ENCODE measurements around the gene MOCS1.

The MOCS1 gene

DNA sequence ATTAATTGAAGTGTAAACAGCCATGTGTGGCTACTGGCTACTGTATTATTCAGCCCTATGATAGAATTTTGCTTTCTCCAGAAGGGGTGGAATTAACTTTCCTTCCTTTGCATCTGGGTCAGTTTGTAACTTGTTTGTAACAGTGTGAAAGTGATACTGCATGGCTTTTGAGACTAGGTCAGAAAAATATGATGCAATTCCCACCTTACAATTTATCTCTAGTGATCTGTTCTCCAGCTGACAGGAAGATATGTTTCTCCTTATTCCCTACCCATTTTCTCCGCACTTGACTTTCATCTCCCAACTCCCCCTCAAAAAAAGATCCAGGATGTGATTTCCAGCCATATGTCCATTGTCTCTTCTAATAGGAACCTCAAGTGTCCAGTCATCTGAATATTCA lies 2.6 kb upstream of the MOCS1 start:
- Histone ChIP-seq H3K36me3 (ENCODE audit: control insufficient read depth, insufficient read depth, low read length) (no peaks in the 10 kb centered on the region), H3K27ac (ENCODE audit: insufficient read depth, low read length, poor library complexity, severe bottlenecking) (no peak overlapping the region), H3K27me3 (replicated peaks; ENCODE audit: control insufficient read depth, insufficient read depth, low read length, poor library complexity, severe bottlenecking) (no peaks in the 10 kb centered on the region), H3K4me3 (ENCODE audit: insufficient read depth, low read depth, low read length, poor library complexity, severe bottlenecking) (no peak overlapping the region), H3K4me1 (ENCODE audit: control insufficient read depth, insufficient read depth, low read length, poor library complexity, severe bottlenecking) (no peaks in the 10 kb centered on the region), H3K9me3 (ENCODE audit: control insufficient read depth, low read length) (no peaks in the 10 kb centered on the region)
- DNase-seq, result no peak

DNA sequence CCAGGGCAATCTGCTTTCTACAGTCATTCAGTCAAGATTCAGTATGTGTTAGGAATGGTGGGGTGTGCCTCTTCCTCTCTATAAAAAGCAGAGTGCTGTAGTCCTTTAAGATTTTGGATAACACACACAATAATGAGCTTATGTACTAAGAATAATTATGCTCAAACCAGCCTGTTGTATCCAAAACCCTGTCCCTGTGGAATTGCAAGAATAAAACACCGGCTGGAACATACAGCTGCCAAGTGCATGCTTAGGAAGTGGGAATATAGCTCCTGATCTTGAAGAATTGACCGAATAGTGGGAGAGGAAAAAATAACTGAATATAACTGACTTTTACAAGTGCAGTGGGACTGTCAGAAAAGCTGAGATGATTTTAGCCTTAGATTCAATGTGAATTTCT lies 979 bp upstream of the MOCS1 start:
- Histone ChIP-seq H3K27me3 (replicated peaks; ENCODE audit: control insufficient read depth, insufficient read depth, low read length, poor library complexity, severe bottlenecking) (no peaks in the 10 kb centered on the region), H3K9me3 (ENCODE audit: control insufficient read depth, low read length) (no peaks in the 10 kb centered on the region), H3K27ac (ENCODE audit: insufficient read depth, low read length, poor library complexity, severe bottlenecking) (no peak overlapping the region), H3K36me3 (ENCODE audit: control insufficient read depth, insufficient read depth, low read length) (no peaks in the 10 kb centered on the region), H3K4me1 (ENCODE audit: control insufficient read depth, insufficient read depth, low read length, poor library complexity, severe bottlenecking) (no peaks in the 10 kb centered on the region), H3K4me3 (ENCODE audit: insufficient read depth, low read depth, low read length, poor library complexity, severe bottlenecking) (no peak overlapping the region)
- no peak for DNase-seq

DNA sequence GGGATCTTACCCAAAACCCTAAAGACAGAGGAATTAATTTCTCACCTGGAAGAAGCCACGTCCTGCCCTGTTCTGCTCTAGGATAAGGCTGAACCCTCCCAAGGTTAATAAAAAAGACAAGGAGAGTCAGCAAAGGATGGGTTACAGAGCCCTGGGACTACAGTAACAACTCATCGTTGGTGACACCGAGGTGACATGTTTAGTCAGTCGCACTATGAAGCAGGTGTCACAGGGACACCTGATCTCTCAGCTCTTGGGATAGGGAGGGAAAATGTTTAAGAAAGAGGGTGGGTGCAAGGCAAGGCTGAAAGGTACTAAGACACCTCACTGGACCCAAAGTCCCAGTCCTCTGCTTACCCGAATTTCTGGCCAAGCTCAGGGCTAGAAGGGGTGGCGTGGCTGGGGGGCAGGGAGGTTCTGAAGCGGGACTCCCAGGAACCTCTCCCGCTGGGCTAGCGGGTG lies 562 bp downstream of the MOCS1 start:
- H3K4me3 ChIP-seq (ENCODE audit: insufficient read depth, low read depth, low read length, poor library complexity, severe bottlenecking), result peak overlapping the region; percentile 31
- no peak for DNase-seq
- no peak overlapping the region for H3K27ac ChIP-seq (ENCODE audit: insufficient read depth, low read length, poor library complexity, severe bottlenecking)
- H3K4me1 ChIP-seq (ENCODE audit: control insufficient read depth, insufficient read depth, low read length, poor library complexity, severe bottlenecking), result no peaks in the 10 kb centered on the region
- H3K36me3 ChIP-seq (ENCODE audit: control insufficient read depth, insufficient read depth, low read length), result no peaks in the 10 kb centered on the region
- no peaks in the 10 kb centered on the region for H3K27me3 ChIP-seq (replicated peaks; ENCODE audit: control insufficient read depth, insufficient read depth, low read length, poor library complexity, severe bottlenecking)
- H3K9me3 ChIP-seq (ENCODE audit: control insufficient read depth, low read length), result no peaks in the 10 kb centered on the region

DNA sequence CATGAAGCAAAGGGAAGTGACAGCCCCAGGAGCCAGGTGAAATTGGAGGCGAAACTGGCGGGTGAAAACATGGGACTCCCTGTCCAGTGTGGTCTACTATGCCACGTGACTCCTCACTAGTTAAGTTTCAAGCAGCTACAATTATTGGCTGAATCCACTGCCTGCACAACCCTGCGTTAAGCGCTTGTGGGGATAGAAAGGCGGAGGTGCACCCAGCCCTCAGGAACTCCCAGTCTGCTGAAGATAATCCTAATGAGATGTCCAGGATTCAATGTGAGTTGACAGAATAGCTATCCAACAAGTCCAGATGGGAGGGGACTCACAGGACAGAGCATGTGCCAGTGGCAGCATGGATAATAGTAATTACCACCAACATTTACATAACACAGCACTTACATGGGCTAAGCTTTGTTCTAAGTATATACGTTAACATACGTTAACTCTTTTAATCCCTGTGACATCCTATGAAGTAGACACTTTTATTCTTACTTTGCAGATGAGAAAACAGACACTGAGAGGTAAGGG lies 1.8 kb downstream of the MOCS1 start:
- no peaks in the 10 kb centered on the region for H3K9me3 ChIP-seq (ENCODE audit: control insufficient read depth, low read length)
- H3K36me3 ChIP-seq (ENCODE audit: control insufficient read depth, insufficient read depth, low read length), result no peaks in the 10 kb centered on the region
- no peaks in the 10 kb centered on the region for H3K4me1 ChIP-seq (ENCODE audit: control insufficient read depth, insufficient read depth, low read length, poor library complexity, severe bottlenecking)
- no peaks in the 10 kb centered on the region for H3K27me3 ChIP-seq (replicated peaks; ENCODE audit: control insufficient read depth, insufficient read depth, low read length, poor library complexity, severe bottlenecking)
- DNase-seq, result no peak
- no peak overlapping the region for H3K27ac ChIP-seq (ENCODE audit: insufficient read depth, low read length, poor library complexity, severe bottlenecking)
- H3K4me3 ChIP-seq (ENCODE audit: insufficient read depth, low read depth, low read length, poor library complexity, severe bottlenecking), result no peak overlapping the region

DNA sequence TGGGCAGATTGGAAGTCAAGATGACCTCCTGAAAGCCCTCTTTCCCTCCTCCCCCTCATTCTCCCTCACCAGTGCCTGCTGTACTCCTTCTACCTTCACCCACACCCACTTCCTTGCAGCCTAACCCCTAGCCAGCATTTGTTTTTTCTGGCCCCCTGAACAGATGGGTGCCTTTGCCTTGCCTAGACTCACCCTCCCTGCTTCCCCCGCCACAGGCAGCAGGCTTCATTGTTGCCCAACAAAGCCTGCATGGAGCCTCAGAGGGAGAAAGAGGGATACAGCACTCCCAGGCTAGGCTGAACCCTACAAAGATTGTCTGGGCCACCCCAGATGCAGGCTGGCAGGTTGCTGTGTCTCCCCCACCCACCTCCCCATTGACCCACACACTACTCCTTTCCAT lies 2.7 kb downstream of the MOCS1 start:
- H3K27me3 ChIP-seq (replicated peaks; ENCODE audit: control insufficient read depth, insufficient read depth, low read length, poor library complexity, severe bottlenecking), result no peaks in the 10 kb centered on the region
- H3K4me1 ChIP-seq (ENCODE audit: control insufficient read depth, insufficient read depth, low read length, poor library complexity, severe bottlenecking), result no peaks in the 10 kb centered on the region
- no peak overlapping the region for H3K4me3 ChIP-seq (ENCODE audit: insufficient read depth, low read depth, low read length, poor library complexity, severe bottlenecking)
- no peaks in the 10 kb centered on the region for H3K36me3 ChIP-seq (ENCODE audit: control insufficient read depth, insufficient read depth, low read length)
- no peak for DNase-seq
- no peak overlapping the region for H3K27ac ChIP-seq (ENCODE audit: insufficient read depth, low read length, poor library complexity, severe bottlenecking)
- H3K9me3 ChIP-seq (ENCODE audit: control insufficient read depth, low read length), result no peaks in the 10 kb centered on the region

DNA sequence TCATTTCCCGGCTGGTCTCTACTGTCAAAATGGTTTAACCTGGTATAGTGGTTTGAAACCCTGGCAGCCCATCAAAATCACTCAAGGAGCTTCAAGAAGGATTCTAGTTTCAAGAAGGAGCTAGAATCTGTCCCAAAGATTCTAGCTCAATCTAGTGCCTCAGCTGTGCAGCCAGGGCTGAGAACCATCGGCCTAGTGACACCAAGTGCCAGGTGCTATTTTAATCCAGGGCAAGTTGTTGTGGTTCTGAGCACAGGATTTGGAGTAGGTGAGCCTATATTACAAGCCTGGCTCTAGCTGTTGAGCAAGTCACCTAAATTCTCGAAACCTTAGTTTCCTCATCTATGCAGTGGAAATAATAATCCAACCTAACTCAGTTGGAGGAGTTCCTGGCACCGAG lies 3.7 kb downstream of the MOCS1 start:
- Histone ChIP-seq H3K36me3 (ENCODE audit: control insufficient read depth, insufficient read depth, low read length) (no peaks in the 10 kb centered on the region), H3K27me3 (replicated peaks; ENCODE audit: control insufficient read depth, insufficient read depth, low read length, poor library complexity, severe bottlenecking) (no peaks in the 10 kb centered on the region), H3K4me1 (ENCODE audit: control insufficient read depth, insufficient read depth, low read length, poor library complexity, severe bottlenecking) (no peaks in the 10 kb centered on the region), H3K4me3 (ENCODE audit: insufficient read depth, low read depth, low read length, poor library complexity, severe bottlenecking) (no peak overlapping the region), H3K27ac (ENCODE audit: insufficient read depth, low read length, poor library complexity, severe bottlenecking) (no peak overlapping the region), H3K9me3 (ENCODE audit: control insufficient read depth, low read length) (no peaks in the 10 kb centered on the region)
- no peak for DNase-seq

DNA sequence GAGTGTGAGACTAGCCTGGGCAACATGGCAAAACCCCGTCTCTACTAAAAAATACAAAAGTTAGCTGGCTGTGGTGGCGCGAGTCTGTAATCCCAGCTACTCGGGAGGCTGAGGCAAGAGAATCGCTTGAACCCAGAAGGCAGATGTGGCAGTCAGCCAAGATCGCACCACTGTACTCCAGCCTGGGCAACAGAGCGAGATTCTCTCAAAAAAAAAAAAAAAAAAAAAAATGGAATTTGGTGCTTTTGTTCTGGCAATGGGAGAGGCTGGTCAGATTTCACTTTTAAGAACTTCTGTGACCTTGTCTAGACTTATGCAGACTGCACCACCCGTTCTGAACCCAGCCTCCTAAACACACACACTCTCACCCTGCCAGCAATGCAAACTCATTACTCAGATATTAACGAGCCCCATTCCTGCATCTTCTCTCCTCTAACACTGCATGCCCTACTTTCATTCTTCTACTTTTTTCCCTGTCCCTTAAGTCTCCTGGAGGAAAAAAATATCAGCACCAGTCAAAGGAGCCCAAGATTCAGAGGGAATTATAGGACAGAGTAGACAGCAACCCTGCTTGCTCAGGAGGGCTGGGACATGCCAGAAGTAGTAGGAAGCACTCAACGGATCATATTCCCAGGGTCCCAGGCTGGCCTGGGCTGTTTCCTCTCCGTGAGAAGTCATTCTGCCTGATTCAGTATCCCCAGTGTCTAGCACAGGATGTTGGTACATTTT lies 4.4 kb downstream of the MOCS1 start:
- Histone ChIP-seq H3K27ac (ENCODE audit: insufficient read depth, low read length, poor library complexity, severe bottlenecking) (no peak overlapping the region), H3K9me3 (ENCODE audit: control insufficient read depth, low read length) (no peaks in the 10 kb centered on the region), H3K27me3 (replicated peaks; ENCODE audit: control insufficient read depth, insufficient read depth, low read length, poor library complexity, severe bottlenecking) (no peaks in the 10 kb centered on the region), H3K36me3 (ENCODE audit: control insufficient read depth, insufficient read depth, low read length) (no peaks in the 10 kb centered on the region), H3K4me1 (ENCODE audit: control insufficient read depth, insufficient read depth, low read length, poor library complexity, severe bottlenecking) (no peaks in the 10 kb centered on the region), H3K4me3 (ENCODE audit: insufficient read depth, low read depth, low read length, poor library complexity, severe bottlenecking) (no peak overlapping the region)
- no peak for DNase-seq

DNA sequence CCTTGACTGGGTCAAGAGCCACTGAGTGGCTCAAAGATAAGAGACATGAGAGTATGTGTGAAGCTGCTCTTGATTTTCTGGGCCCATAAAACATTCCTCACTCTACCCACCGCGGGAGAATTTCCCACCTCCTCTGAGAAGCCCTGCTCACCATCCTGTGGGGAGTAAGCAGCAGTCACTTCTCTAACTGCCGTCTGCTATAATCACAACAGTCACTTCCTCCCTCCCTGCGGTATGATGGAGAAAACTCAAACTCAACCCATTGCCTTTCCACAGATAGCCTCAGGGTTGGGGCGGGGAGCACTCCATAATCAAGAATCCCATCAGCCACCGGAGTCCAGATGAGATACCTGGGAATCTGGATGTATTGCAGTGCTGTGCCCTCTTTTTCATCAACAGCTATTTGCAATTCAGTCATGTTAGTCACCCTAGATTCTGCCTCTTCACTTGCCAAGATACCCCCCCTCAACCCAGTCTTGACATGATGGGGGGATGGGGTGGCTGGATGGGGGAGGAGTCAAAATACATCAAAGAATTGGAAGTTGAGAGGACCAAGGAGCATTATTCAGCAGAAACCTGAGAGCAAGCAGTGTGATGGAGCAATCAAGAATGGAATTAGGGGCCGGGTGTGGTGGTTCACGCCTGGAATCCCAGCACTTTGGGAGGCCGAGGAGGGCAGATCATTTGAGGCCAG lies 5.1 kb downstream of the MOCS1 start:
- Histone ChIP-seq H3K36me3 (ENCODE audit: control insufficient read depth, insufficient read depth, low read length) (no peaks in the 10 kb centered on the region), H3K4me1 (ENCODE audit: control insufficient read depth, insufficient read depth, low read length, poor library complexity, severe bottlenecking) (no peaks in the 10 kb centered on the region), H3K4me3 (ENCODE audit: insufficient read depth, low read depth, low read length, poor library complexity, severe bottlenecking) (no peak overlapping the region), H3K9me3 (ENCODE audit: control insufficient read depth, low read length) (no peaks in the 10 kb centered on the region), H3K27ac (ENCODE audit: insufficient read depth, low read length, poor library complexity, severe bottlenecking) (no peak overlapping the region), H3K27me3 (replicated peaks; ENCODE audit: control insufficient read depth, insufficient read depth, low read length, poor library complexity, severe bottlenecking) (no peaks in the 10 kb centered on the region)
- no peak for DNase-seq

DNA sequence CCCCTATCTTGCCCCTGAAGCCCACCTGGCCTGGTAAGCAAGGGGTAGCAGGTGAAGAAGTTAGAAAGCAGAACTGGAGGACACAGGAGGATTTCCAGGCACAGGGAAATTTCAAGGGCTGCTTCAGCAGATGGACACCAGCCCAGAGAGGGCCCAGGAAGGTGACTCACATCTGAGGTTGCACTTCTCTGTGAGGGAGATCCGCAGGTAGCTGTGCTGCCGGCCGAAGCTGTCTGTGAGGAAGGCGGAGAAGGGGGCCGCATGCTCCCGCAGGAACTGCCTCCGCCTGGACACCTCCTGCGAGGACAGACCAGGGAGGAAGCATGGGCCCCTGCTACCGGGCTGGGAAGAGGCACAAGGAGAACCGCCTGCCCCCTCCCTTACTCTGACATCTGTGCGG lies 7.1 kb downstream of the MOCS1 start:
- H3K4me1 ChIP-seq (ENCODE audit: control insufficient read depth, insufficient read depth, low read length, poor library complexity, severe bottlenecking), result no peaks in the 10 kb centered on the region
- no peaks in the 10 kb centered on the region for H3K36me3 ChIP-seq (ENCODE audit: control insufficient read depth, insufficient read depth, low read length)
- no peak overlapping the region for H3K27ac ChIP-seq (ENCODE audit: insufficient read depth, low read length, poor library complexity, severe bottlenecking)
- H3K27me3 ChIP-seq (replicated peaks; ENCODE audit: control insufficient read depth, insufficient read depth, low read length, poor library complexity, severe bottlenecking), result no peaks in the 10 kb centered on the region
- no peak overlapping the region for H3K4me3 ChIP-seq (ENCODE audit: insufficient read depth, low read depth, low read length, poor library complexity, severe bottlenecking)
- no peaks in the 10 kb centered on the region for H3K9me3 ChIP-seq (ENCODE audit: control insufficient read depth, low read length)
- no peak for DNase-seq

DNA sequence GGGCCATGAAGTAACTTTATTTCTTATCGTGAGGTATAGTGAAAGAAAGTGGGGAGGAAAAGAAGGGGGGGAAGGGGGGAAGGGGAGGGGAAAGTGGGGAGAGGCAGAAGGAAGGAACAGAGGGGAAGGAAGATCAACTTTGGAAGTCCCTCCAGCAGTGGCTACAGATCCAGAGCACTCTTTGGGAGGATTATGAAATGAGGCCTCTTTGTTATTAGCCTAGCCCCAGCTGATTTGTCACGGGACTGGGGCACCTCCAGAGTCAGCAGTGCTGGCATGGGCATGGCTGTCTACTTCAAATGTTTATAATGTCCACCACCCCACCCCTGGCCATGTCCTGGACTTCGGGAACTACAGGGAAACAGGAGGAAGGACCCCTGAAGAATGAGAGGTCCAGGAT lies 7.6 kb downstream of the MOCS1 start:
- no peaks in the 10 kb centered on the region for H3K27me3 ChIP-seq (replicated peaks; ENCODE audit: control insufficient read depth, insufficient read depth, low read length, poor library complexity, severe bottlenecking)
- no peak overlapping the region for H3K4me3 ChIP-seq (ENCODE audit: insufficient read depth, low read depth, low read length, poor library complexity, severe bottlenecking)
- no peak for DNase-seq

More for the DNA sequence above, 7.6 kb downstream of the MOCS1 start:
- no peaks in the 10 kb centered on the region for H3K36me3 ChIP-seq (ENCODE audit: control insufficient read depth, insufficient read depth, low read length)
- H3K4me1 ChIP-seq (ENCODE audit: control insufficient read depth, insufficient read depth, low read length, poor library complexity, severe bottlenecking), result no peaks in the 10 kb centered on the region
- H3K9me3 ChIP-seq (ENCODE audit: control insufficient read depth, low read length), result no peaks in the 10 kb centered on the region
- H3K27ac ChIP-seq (ENCODE audit: insufficient read depth, low read length, poor library complexity, severe bottlenecking), result no peak overlapping the region
